SW480 (cell line): ENCODE data around the gene TUBB6.

Experiments
- DNase-seq: peaks from one replicate; pipeline ENCODE4 v3.0.0-alpha.2; 2016; ENCODE audit warnings: low spot score

Gene TUBB6

DNA sequence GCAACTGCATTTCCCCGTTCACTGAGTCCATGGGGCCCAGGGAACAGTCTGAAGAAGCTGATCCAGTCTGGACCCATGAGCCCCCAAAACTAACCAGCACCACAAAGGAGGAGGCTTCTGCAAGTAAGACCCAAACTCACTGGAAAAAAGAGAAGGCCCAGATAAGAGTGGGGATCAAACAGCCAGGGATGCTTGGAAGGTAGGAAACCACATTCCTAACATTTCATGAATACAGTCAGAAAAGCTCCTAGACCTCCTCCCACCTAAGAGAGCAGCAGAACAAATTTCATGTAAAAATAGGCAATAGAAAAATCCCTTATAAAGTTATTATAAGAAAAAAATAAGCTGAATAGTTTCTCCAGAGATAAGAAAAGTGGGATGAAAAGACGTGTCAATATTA is 30.3 kb downstream of the TUBB6 start:
- no peak for DNase-seq

GRCh38 chr18:12340945-12341660 is 33.1 kb downstream of the TUBB6 start:
- no peak for DNase-seq

GRCh38 chr18:12342661-12343060 is 34.6 kb downstream of the TUBB6 start:
- no peak for DNase-seq

DNA sequence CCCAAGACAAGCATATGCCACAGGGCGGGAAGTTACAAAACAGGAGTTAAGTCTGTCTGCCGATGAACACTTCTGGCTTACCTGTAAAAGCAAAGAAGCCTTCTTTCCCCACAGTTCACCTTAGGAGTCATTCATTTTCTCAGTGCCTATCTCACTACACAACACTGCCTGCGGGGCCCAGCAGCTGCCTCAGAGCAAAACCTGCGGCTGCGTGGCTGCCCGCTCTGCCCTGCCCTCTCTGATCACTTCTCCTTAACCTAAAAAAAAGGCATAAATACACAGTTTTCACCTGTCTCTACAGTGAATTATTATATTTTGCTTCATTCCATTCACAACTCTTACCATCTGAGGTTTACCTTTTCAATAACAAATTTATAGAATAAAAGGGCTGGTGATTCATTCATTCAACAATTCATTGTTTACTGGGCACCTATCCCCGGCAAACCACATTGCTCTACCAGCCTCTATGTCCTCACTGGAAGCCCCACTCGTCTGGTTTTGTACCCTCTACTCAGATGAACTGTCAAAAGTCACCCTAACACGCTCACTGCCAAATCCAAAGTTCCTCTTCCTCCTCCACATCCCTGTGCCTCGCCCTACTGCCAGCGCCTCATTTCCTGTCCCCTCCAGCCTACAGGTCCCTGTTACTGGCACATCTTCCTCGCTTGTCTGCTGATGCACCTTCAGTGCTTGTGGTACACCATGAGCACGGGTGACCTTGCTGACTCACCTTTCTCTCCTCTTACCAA is 37.6 kb downstream of the TUBB6 start:
- no peak for DNase-seq

- no peak for DNase-seq
Measured at GRCh38 chr18:12346240-12346565, 38.2 kb downstream of the TUBB6 start.

DNA sequence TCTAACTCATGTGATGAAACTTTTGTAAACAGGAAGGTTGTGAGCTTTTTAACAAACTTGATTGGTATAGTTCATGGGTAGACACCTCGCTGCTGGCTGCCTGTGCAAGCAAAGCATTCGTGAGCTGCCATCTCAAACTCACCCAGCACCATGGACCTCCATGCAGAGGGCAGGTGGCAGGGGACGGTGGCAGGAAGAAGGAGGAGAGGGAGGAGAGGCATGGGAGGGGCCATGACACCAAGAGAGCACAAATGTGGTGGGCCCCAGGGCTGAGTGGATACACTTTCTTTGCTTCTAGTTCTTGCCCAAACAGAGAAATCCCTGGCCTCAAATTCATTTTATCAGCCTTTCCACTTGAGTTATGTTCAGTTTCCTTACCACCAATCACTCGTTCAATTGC is 39.9 kb downstream of the TUBB6 start:
- no peak for DNase-seq

DNA sequence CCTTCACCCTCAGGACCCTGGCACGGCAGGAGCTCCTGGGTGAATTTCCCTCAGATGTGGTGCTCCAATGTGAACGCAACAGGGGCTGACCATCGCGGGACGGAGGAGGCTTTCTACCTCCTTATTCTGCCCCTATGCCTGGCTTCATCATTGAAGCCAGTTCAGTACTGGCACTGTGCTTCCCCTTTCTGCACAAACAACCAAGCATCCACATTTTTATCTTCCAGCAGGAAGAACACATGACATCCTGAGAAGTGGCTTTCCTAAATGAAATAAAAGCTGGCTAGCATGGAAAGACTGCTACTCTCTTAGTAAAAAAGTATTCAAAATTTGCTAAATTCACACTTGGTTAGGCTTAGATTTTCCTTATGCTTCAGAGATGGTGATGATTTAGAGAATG is 44.1 kb downstream of the TUBB6 start:
- DNase-seq, result no peak

DNA sequence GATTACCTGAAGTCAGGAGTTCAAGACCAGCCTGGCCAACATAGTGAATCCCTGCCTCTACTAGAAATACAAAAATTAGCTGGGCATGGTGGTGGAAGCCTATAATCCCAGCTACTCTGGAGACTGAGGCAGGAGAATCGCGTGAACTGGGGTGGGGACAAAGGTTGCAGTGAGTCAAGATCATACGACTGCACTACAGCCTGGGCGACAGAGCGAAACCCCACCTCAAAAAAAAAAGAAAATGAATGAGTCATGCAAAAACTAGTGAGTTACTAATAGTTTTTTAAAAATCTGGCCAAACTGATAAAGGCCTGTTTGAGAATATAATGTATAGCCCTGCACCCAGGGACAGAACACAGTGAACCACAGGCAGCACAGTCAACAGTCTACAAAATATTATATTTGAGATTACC is 51.5 kb downstream of the TUBB6 start:
- no peak for DNase-seq

DNA sequence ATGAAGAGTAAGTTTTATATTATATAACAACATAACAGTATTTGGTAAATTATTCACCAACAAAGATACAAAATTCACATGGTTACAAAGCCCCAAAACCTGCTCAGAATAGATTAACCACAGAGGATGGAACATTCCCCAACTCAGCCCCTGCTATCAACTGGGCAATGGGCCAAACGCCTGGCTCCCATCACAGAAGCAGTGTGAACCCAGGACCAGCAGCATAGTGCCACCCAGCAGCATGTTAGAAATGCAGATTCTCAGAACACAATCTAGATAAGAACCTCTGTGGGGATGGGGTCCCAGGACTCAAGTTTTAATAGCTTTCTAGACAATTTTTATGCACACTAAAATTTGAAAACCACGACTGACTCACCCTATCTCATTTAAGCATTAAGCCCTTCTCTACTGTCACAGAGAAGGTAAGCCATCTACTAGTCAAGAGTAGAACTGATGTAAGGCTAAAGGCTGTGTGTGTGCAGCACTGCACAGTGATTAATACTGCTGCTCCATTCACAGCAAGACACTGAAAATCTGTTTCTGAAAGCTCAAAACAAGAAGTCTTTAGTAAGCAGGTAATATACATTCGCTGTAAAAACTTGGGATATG is 53.8 kb downstream of the TUBB6 start:
- DNase-seq, result no peak

DNA sequence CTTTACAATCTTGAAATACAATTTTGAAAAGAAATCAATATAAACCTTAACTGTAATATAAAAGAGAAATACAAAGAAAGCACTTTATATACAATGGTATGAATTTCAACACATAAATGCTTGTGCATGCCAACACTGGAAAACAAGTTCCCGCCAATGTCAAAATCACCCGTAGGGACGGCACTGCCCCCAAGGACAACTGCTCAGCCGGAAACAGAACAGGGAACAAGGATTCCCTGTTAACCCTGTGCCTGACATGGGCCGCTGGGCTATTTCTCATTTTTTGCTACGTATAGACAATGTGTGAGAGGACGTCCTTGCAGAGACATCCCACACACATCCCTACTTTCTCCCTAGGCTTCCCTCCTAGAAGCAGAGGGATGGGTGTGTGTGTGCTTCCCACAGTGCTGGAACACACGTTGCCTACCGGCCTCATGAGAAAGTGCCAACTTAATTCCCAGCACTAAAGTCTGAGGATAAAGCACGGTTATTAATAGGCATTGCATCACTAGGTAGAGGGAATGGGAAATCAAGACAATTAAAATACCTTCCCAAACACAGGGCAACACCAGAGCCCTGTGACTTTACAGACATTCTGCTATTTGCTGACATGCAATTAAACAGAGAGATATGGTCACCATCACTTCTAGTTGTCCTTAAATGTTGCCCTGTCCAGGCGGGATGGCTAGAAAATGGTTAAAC is 54.6 kb downstream of the TUBB6 start:
- no peak for DNase-seq

- no peak for DNase-seq
Measured at GRCh38 chr18:12366379-12366778, 58.3 kb downstream of the TUBB6 start.

- no peak for DNase-seq
Measured at GRCh38 chr18:12366784-12367183, 58.7 kb downstream of the TUBB6 start.

DNA sequence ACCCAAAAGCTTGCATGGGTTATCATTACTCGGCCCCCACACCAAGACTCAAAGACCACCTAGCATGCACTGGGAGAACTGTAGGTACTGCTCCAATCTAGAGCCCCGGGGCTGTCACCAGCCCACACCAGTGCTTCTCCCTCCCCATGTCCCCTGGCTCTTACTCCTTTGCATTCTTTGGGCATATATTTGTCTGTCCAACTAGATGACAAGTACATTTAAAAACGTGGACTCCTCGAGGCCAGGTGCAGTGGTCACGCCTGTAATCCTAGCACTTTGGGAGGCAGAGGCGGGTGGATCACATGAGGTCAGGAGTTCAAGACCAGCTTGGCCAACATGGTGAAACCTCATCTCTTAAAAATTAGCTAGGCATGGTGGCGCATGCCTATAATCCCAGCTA is 61.2 kb downstream of the TUBB6 start:
- DNase-seq, result no peak

DNA sequence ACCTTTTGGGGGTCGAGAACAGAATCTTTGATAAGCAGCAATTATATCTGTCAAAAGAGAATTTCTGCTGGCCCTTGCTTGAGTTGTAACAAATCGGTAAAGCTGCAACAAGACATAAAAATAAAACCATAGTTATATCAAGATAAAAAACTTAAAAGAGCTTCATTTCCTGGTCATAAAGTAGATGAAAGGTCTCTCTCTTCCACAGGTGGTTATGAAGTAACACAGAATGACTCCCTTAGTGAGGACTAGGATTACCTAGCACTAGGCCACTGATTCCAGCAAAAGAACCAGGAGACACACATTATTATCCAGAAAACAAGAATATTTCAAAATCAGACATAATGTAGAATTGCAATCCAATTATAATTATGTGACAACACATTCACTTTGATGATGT is 63.5 kb downstream of the TUBB6 start:
- DNase-seq, result no peak

- DNase-seq, result no peak
Measured at GRCh38 chr18:12372406-12372805, 64.4 kb downstream of the TUBB6 start.

GRCh38 chr18:12373116-12373770 is 65.2 kb downstream of the TUBB6 start:
- DNase-seq, result no peak

DNA sequence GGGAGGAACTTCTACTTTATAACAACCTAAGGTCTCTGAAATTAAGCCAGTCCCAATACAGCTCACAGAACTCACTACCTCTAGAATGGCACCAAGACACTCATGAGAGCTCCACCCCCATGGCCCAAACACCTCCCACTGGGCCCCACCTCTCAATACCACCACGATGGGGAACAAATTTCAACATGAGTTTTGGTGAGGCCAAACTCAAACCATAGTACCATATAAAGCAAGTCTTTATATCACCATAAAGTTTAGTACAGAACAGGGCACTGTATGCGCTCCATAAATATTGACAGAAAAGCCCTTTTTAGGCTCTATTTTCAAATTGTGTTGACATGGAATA is 65.7 kb downstream of the TUBB6 start:
- DNase-seq, result no peak

DNA sequence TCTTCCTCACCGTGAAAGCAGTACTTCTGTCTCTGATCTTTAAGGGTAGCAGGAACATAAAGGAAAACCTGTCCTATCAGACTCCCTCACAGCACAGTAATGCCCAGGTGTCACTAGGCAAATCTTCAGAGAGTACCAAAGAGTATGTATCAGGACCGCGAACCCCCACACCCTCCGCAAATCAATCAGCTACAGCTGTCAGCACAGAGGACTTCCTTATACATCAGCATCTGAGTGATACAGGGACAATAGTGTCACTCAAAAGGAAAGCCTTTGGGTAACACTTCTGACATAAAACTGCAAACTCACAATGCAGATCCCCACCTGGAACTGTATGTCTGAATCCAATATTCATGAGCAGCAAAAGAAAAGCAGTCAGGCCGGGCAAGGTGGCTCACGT is 66.4 kb downstream of the TUBB6 start:
- no peak for DNase-seq
